IMR-90 (cell line): ENCODE results near the gene AHDC1. TPM values are rescaled to one million over a fixed set of nuclear protein-coding genes. Genes with fewer than 3 reads are reported as not detected.

ENCODE experiments used
- ATAC-seq: fragments of 200-7000 bp; cut with Tn5 transposase; 2 replicates; pipeline ENCODE4 v1.9.1; 2020; ENCODE audit warnings: low read depth, mild to moderate bottlenecking, moderate library complexity
- BruUV-seq: library from RNA; stranded (reverse); fragments of 400-500 nt; replicated peaks from 2 replicates; lab custom pipeline; 2021; lab: Mats Ljungman, UMichigan
- CTCF ChIA-PET: fragments of 300-600 bp; formaldehyde crosslinking; extraction: SDS; loops from one replicate; lab custom pipeline; 2021; ENCODE audit warnings: antibody characterized with exemption; lab: Yijun Ruan, JAX
- POLR2A ChIA-PET: fragments of 300-600 bp; sonication (Branson Sonifier 250); formaldehyde crosslinking; loops from one replicate; lab custom pipeline; 2022; ENCODE audit warnings: antibody characterized with exemption; ENCODE audit not compliant: unreplicated experiment; lab: Charles Lee
- DNase-seq: peaks from one replicate; pipeline ENCODE4 v3.0.0; 2013
- H2AFZ ChIP-seq: replicated peaks from 2 replicates; pipeline ENCODE3; 2013; ENCODE audit warnings: low read length, mild to moderate bottlenecking; ENCODE audit not compliant: poor library complexity
- H2AK5ac ChIP-seq: 2 replicates; pipeline ENCODE4 v1.6.1; 2013; ENCODE audit warnings: low read depth, low read length, inconsistent platforms
- H2AK9ac ChIP-seq: replicated peaks from 2 replicates; pipeline ENCODE3; 2013; ENCODE audit warnings: mild to moderate bottlenecking, low read depth, low read length, moderate library complexity; ENCODE audit not compliant: poor library complexity
- H2BK120ac ChIP-seq: 2 replicates; pipeline ENCODE4 v1.6.1; 2013; ENCODE audit warnings: low read depth, low read length, inconsistent platforms
- H2BK15ac ChIP-seq: 3 replicates; pipeline ENCODE4 v1.6.1; 2013; ENCODE audit warnings: low read depth, low read length, inconsistent platforms
- H2BK20ac ChIP-seq: 2 replicates; pipeline ENCODE4 v1.6.1; 2013; ENCODE audit warnings: low read depth, mild to moderate bottlenecking, inconsistent platforms, low read length, moderate library complexity
- H2BK5ac ChIP-seq: 2 replicates; pipeline ENCODE4 v1.6.1; 2013; ENCODE audit warnings: mild to moderate bottlenecking, low read depth, low read length, inconsistent platforms; ENCODE audit not compliant: poor library complexity, severe bottlenecking
- H3K14ac ChIP-seq: replicated peaks from 2 replicates; pipeline ENCODE4 v1.6.1; 2013; ENCODE audit warnings: low read depth, low read length, inconsistent platforms
- H3K18ac ChIP-seq: 2 replicates; pipeline ENCODE4 v1.6.1; 2013; ENCODE audit warnings: low read depth, low read length, control low read depth
- H3K23ac ChIP-seq: 2 replicates; pipeline ENCODE4 v1.6.1; 2013; ENCODE audit warnings: low read depth, low read length, inconsistent platforms
- H3K27ac ChIP-seq: 2 replicates; pipeline ENCODE4 v1.5.1; 2013; ENCODE audit warnings: mild to moderate bottlenecking, control low read depth, low read length; ENCODE audit not compliant: insufficient read depth
- H3K27me3 ChIP-seq: 2 replicates; pipeline ENCODE4 v1.6.1; 2013; ENCODE audit warnings: low read length; ENCODE audit not compliant: control insufficient read depth, insufficient read depth
- H3K36me3 ChIP-seq: 2 replicates; pipeline ENCODE4 v1.6.1; 2013; ENCODE audit warnings: low read length, mixed read lengths; ENCODE audit not compliant: control insufficient read depth, insufficient read depth
- H3K4ac ChIP-seq: 2 replicates; pipeline ENCODE4 v1.6.1; 2013; ENCODE audit warnings: low read depth, low read length, inconsistent platforms
- H3K4me1 ChIP-seq: 2 replicates; pipeline ENCODE4 v1.6.1; 2013; ENCODE audit warnings: low read length, mixed read lengths; ENCODE audit not compliant: control insufficient read depth, insufficient read depth
- H3K4me2 ChIP-seq: 2 replicates; pipeline ENCODE4 v1.6.1; 2013; ENCODE audit warnings: low read depth, mild to moderate bottlenecking, control low read depth, low read length, moderate library complexity
- H3K4me3 ChIP-seq: 2 replicates; pipeline ENCODE4 v1.5.1; 2013; ENCODE audit warnings: low read depth, mild to moderate bottlenecking, control low read depth, low read length, moderate library complexity; ENCODE audit not compliant: insufficient read depth
- H3K56ac ChIP-seq: 2 replicates; pipeline ENCODE4 v1.6.1; 2013; ENCODE audit warnings: low read length, inconsistent platforms; ENCODE audit not compliant: insufficient read depth; ENCODE audit errors: extremely low read depth
- H3K79me1 ChIP-seq, 2 experiments: 2 replicates each; pipeline ENCODE4 v1.6.1; 2013; ENCODE audit warnings: low read length in 2 of 2, inconsistent platforms in 1 of 2, low read depth in 1 of 2
- H3K9ac ChIP-seq: 2 replicates; pipeline ENCODE4 v1.6.1; 2013; ENCODE audit warnings: low read depth, low read length, control low read depth
- H3K9me1 ChIP-seq: 2 replicates; pipeline ENCODE4 v1.6.1; 2013; ENCODE audit warnings: low read length, inconsistent platforms; ENCODE audit not compliant: insufficient read depth
- H3K9me3 ChIP-seq: 2 replicates; pipeline ENCODE4 v1.6.1; 2013; ENCODE audit warnings: low read length; ENCODE audit not compliant: control insufficient read depth, insufficient read depth
- H4K20me1 ChIP-seq: 2 replicates; pipeline ENCODE4 v1.6.1; 2013; ENCODE audit warnings: low read length, inconsistent platforms; ENCODE audit not compliant: insufficient read depth
- H4K5ac ChIP-seq: 2 replicates; pipeline ENCODE4 v1.6.1; 2013; ENCODE audit warnings: mild to moderate bottlenecking, low read depth, low read length, control low read depth
- H4K8ac ChIP-seq, 2 experiments: 2 replicates each; pipeline ENCODE4 v1.6.1; 2013; ENCODE audit warnings: low read depth in 2 of 2, low read length in 2 of 2, control low read depth in 1 of 2, inconsistent platforms in 1 of 2
- H4K91ac ChIP-seq: 2 replicates; pipeline ENCODE4 v1.6.1; 2013; ENCODE audit warnings: low read depth, low read length, inconsistent platforms; ENCODE audit not compliant: insufficient read depth
- BHLHE40 ChIP-seq: fragments of 150-350 bp; IDR thresholded peaks from 2 replicates; pipeline ENCODE4 v1.6.1; 2016; ENCODE audit warnings: mild to moderate bottlenecking, low read depth, low read length
- CEBPB ChIP-seq: IDR thresholded peaks from 2 replicates; pipeline ENCODE4 v1.6.1; 2012; ENCODE audit warnings: low read depth, low read length, improper control_type of control experiment
- CHD1 ChIP-seq: IDR thresholded peaks from 2 replicates; pipeline ENCODE4 v1.6.1; 2012; ENCODE audit warnings: low read depth, low read length, improper control_type of control experiment
- CTCF ChIP-seq: conservative IDR thresholded peaks from 2 replicates; pipeline ENCODE4 v1.5.1; 2012; ENCODE audit warnings: mild to moderate bottlenecking, low read depth, low read length, improper control_type of control experiment
- FOS ChIP-seq: fragments of 150-350 bp; IDR thresholded peaks from 2 replicates; pipeline ENCODE4 v1.6.1; 2016; ENCODE audit warnings: low read depth, low read length
- MXI1 ChIP-seq: IDR thresholded peaks from 2 replicates; pipeline ENCODE4 v1.6.1; 2012; ENCODE audit warnings: low read depth, mild to moderate bottlenecking, low read length, moderate library complexity, borderline replicate concordance
- NFE2L2 ChIP-seq: fragments of 150-350 bp; IDR thresholded peaks from 2 replicates; pipeline ENCODE4 v1.6.1; 2016; ENCODE audit warnings: low read depth, mild to moderate bottlenecking, low read length
- RFX5 ChIP-seq: IDR thresholded peaks from 2 replicates; pipeline ENCODE4 v1.8.0; 2012; ENCODE audit warnings: low read depth, mild to moderate bottlenecking, low read length, moderate library complexity
- WGBS, 2 experiments: methylation state at CpG; one replicate each; pipeline versions ENCODE4 v1.1.5 to v1.1.7; 2013; ENCODE audit warnings: missing lambda C conversion rate in 2 of 2; ENCODE audit not compliant: insufficient read length in 1 of 2; ENCODE audit errors: extremely low coverage in 2 of 2; 5-methylcytosine and 5-hydroxymethylcytosine counted together
- dilution Hi-C: fragments of 300-500 bp; cut with HindIII; formaldehyde crosslinking; loops from one replicate; pipeline ENCODE4 v1.14.3; 2018; ENCODE audit warnings: low sequenced_read_pairs; ENCODE audit not compliant: unreplicated experiment
- in situ Hi-C: fragments of 300-500 bp; cut with MboI; formaldehyde crosslinking; loops from 3 replicates; pipeline ENCODE4 v1.14.3; 2019; ENCODE audit warnings: low sequenced_read_pairs, inconsistent platforms, mixed read lengths
- intact Hi-C: fragments of 100-400 bp; cut with micrococcal nuclease; formaldehyde crosslinking; loops from 2 replicates; pipeline ENCODE4 v1.10.0; 2022
- polyA plus RNA-seq, 3 experiments: library from polyadenylated mRNA; depleted of rRNA; stranded (reverse); fragments of >200 nt; gene quantifications; 2 replicates each; pipeline ENCODE4 v1.2.3, GENCODE V29; 2012; ENCODE audit warnings: low replicate concordance in 1 of 3
- total RNA-seq: library from RNA; depleted of rRNA; stranded (reverse); fragments of >200 nt; gene quantifications from 2 replicates; pipeline ENCODE4 v1.2.3, GENCODE V29; 2012
- TF ChIP-seq, protein P1 (sequence below): fragments of 150-350 bp; IDR thresholded peaks from 2 replicates; pipeline ENCODE4 v1.6.1; 2016; ENCODE audit warnings: low read depth, mild to moderate bottlenecking, low read length, moderate library complexity, borderline replicate concordance
- TF ChIP-seq, protein P2 (sequence below): fragments of 150-350 bp; IDR thresholded peaks from 2 replicates; pipeline ENCODE4 v1.6.1; 2017; ENCODE audit warnings: mild to moderate bottlenecking, antibody characterized with exemption, low read length, low read depth

The AHDC1 gene
- total and polyA plus RNA-seq, 2 of the 4 experiments (the other 2 are of a cell fraction) = 2.0 to 11.6 TPM

GRCh38 chr1:27548858-27549719, 54.9 kb downstream of the AHDC1 start:
- no peak overlapping the region for H2BK5ac ChIP-seq
- H4K5ac ChIP-seq = no peak overlapping the region
- in situ Hi-C loops = no loop called here
- no peak overlapping the region for H2AK5ac ChIP-seq
- no peaks in the 10 kb centered on the region for H3K9me3 ChIP-seq
- H3K27me3 ChIP-seq = no peaks in the 10 kb centered on the region
- no peak overlapping the region for H2BK20ac ChIP-seq
- H3K27ac ChIP-seq = no peak overlapping the region
- H3K14ac ChIP-seq = no peak overlapping the region
- BruUV-seq = no TSS peak
- TF ChIP-seq CTCF (no peak), CEBPB (no peak), MXI1 (no peak), NFE2L2 (no peak), FOS (no peak), BHLHE40 (no peak), CHD1 (no peak), RFX5 (no peak)
- TF ChIP-seq, protein P1, sequence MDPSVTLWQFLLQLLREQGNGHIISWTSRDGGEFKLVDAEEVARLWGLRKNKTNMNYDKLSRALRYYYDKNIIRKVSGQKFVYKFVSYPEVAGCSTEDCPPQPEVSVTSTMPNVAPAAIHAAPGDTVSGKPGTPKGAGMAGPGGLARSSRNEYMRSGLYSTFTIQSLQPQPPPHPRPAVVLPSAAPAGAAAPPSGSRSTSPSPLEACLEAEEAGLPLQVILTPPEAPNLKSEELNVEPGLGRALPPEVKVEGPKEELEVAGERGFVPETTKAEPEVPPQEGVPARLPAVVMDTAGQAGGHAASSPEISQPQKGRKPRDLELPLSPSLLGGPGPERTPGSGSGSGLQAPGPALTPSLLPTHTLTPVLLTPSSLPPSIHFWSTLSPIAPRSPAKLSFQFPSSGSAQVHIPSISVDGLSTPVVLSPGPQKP = no peak
- TF ChIP-seq, protein P2, sequence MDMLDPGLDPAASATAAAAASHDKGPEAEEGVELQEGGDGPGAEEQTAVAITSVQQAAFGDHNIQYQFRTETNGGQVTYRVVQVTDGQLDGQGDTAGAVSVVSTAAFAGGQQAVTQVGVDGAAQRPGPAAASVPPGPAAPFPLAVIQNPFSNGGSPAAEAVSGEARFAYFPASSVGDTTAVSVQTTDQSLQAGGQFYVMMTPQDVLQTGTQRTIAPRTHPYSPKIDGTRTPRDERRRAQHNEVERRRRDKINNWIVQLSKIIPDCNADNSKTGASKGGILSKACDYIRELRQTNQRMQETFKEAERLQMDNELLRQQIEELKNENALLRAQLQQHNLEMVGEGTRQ = no peak
- peaks cover 66% of the 10 kb centered on the region for H3K36me3 ChIP-seq
- H3K4me3 ChIP-seq = no peak overlapping the region
- peaks cover 4% of the 10 kb centered on the region; the same call in 1 of the 2 replicates for H4K20me1 ChIP-seq
- no peak overlapping the region for H3K23ac ChIP-seq
- 94% methylated on average over 22 of the region's 45 CpGs; no CpG with 5 or more reads in 1 of the 2 experiments for WGBS, 2 experiments
- intact Hi-C loops = no loop called here
- ATAC-seq (no peak), DNase-seq (no peak)
- H3K56ac ChIP-seq = no peak overlapping the region
- H3K79me1 ChIP-seq = peaks cover 0 to 33% of the 10 kb centered on the region in 2 experiments; a peak in 2 of 4 replicates
- ChIA-PET CTCF (no interaction called here), POLR2A (no interaction called here)
- dilution Hi-C loops = no loop called here
- no peak overlapping the region for H4K8ac ChIP-seq
- no peak overlapping the region for H3K4me2 ChIP-seq
- no peak overlapping the region for H2AK9ac ChIP-seq
- no peak overlapping the region for H2BK15ac ChIP-seq
- no peak overlapping the region for H4K91ac ChIP-seq
- no peak overlapping the region for H3K18ac ChIP-seq
- H2AFZ ChIP-seq = no peak overlapping the region
- peaks cover 16% of the 10 kb centered on the region; the same call in 1 of the 2 replicates for H3K9me1 ChIP-seq
- H3K4me1 ChIP-seq = peaks cover 15% of the 10 kb centered on the region
- H3K4ac ChIP-seq = no peak overlapping the region
- H3K9ac ChIP-seq = no peak overlapping the region
- H2BK120ac ChIP-seq = no peak overlapping the region
